ENCODE data around the gene FKBP11. TPM values are rescaled to one million over a fixed set of nuclear protein-coding genes. Genes with fewer than 3 reads are reported as not detected.
A peak's percentile ranks its signal among the peaks of the same experiment; 100 is the strongest.
"Not testable (repeated sequence)": the region's sequence is repeated elsewhere in the genome, so short reads cannot be mapped to it uniquely, and the experiment has no call there.

The FKBP11 gene
- total RNA-seq, 1 experiment from 2014 or later, result 10.8 TPM

DNA sequence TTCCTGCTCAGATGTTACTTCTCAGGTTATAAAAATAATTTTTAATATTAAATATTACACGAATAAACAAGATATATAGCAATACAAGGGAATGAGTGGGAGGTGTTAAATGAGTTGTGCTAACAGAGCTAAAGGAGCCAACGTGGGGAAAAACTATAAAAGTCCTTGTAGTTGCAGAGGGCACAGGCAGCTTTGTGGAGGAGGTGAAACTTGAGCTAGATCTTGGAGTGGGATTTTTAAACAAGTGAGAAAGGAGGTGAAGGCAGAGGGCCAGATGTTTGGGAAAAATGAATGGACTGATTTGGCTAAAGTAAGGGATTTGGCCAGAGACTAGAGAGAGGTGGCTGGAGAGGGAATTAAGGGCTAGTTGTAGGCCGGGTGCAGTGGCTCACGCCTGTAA lies 5.2 kb upstream of the FKBP11 start:
- in situ Hi-C loops (cut with HindIII; ENCODE audit: low pct_unique_long_range_greater_than_20kb, low sequenced_read_pairs), result no loop called here
- DNase-seq (ENCODE audit: low read depth, low spot score), result no peak

- no peak for DNase-seq (ENCODE audit: low read depth, low spot score)
- in situ Hi-C loops (cut with HindIII; ENCODE audit: low pct_unique_long_range_greater_than_20kb, low sequenced_read_pairs), result no loop called here
Observed at GRCh38 chr12:48929551-48929950, 4.3 kb upstream of the FKBP11 start.

GRCh38 chr12:48927261-48927660 lies 2.0 kb upstream of the FKBP11 start:
- in situ Hi-C loops (cut with HindIII; ENCODE audit: low pct_unique_long_range_greater_than_20kb, low sequenced_read_pairs), result no loop called here
- DNase-seq (ENCODE audit: low read depth, low spot score), result no peak

DNA sequence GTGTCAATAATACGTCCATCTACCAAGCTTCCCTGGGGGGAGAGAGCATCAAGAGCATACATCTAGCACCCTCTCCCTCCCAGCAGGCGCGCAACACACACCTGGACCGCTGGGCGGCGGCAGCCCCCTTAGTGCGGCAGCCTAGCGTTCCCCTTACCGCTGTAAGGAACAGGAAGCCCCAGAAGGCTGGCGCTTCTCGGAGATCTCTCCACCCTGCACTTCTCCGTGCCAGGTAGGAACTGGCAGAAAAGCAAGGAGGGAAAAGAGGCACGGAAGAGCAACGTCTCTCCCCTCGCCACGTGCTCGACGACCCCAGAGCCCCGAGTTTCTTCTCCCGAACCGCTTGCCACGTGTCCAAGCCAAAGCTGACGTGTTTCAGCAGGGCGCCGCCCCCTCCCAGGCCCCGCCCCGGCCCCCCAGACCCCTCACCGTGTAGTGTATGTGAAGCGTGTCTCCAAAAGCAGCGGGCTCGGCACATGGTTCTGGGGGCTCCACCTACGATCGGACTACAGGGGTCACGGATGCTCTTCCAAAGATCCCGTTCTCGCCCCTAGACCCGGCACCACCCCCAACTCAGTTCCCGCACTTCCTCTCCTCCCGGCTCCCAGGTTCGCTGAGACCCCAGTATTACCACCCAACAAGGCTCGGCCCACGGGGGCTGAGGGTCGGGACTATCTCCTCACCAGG lies 532 bp downstream of the FKBP11 start:
- peak; percentile 16 for DNase-seq (ENCODE audit: low read depth, low spot score)

GRCh38 chr12:48923117-48923516 lies 2.2 kb downstream of the FKBP11 start:
- in situ Hi-C loops (cut with HindIII; ENCODE audit: low pct_unique_long_range_greater_than_20kb, low sequenced_read_pairs), result no loop called here
- DNase-seq (ENCODE audit: low read depth, low spot score), result peak; percentile 19

More for the DNA sequence above, 532 bp downstream of the FKBP11 start:
- in situ Hi-C loops (cut with HindIII; ENCODE audit: low pct_unique_long_range_greater_than_20kb, low sequenced_read_pairs), result no loop called here

GRCh38 chr12:48917857-48918537 lies 7.3 kb downstream of the FKBP11 start:
- no peak for DNase-seq (ENCODE audit: low read depth, low spot score)
- in situ Hi-C loops (cut with HindIII; ENCODE audit: low pct_unique_long_range_greater_than_20kb, low sequenced_read_pairs), result no loop called here

DNA sequence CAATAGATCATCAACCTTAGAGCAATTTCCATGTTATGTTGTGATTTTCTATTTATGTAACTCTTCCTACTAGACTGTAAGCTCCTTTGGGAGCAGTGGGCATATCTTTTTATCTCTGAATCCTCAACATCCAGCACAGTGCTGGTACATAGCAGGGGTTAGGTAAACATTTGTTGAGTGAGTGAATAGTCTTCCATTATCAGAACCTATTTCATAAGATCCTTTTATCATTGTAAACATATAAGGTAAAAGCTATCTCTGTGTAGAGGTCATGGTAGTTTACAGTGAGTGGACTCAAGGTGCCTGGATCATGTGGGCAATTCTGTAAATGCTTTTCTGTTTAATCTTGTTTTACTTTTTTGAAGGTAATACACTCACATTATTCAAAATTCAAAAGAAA lies 15.1 kb downstream of the FKBP11 start:
- no peak for DNase-seq (ENCODE audit: low read depth, low spot score)
- in situ Hi-C loops (cut with HindIII; ENCODE audit: low pct_unique_long_range_greater_than_20kb, low sequenced_read_pairs), result no loop called here

GRCh38 chr12:48909698-48910097 lies 15.6 kb downstream of the FKBP11 start:
- DNase-seq (ENCODE audit: low read depth, low spot score); in situ Hi-C loops (cut with HindIII; ENCODE audit: low pct_unique_long_range_greater_than_20kb, low sequenced_read_pairs): not testable (repeated sequence)

GRCh38 chr12:48907245-48907644 lies 18.0 kb downstream of the FKBP11 start:
- no peak for DNase-seq (ENCODE audit: low read depth, low spot score)
- in situ Hi-C loops (cut with HindIII; ENCODE audit: low pct_unique_long_range_greater_than_20kb, low sequenced_read_pairs), result no loop called here

- peak; percentile 94 for DNase-seq (ENCODE audit: low read depth, low spot score)
- in situ Hi-C loops (cut with HindIII; ENCODE audit: low pct_unique_long_range_greater_than_20kb, low sequenced_read_pairs), result no loop called here
Observed at GRCh38 chr12:48903982-48904411, 21.3 kb downstream of the FKBP11 start.

- peak; percentile 54 for DNase-seq (ENCODE audit: low read depth, low spot score)
- in situ Hi-C loops (cut with HindIII; ENCODE audit: low pct_unique_long_range_greater_than_20kb, low sequenced_read_pairs), result no loop called here
Observed at GRCh38 chr12:48903363-48903981, 21.8 kb downstream of the FKBP11 start.

DNA sequence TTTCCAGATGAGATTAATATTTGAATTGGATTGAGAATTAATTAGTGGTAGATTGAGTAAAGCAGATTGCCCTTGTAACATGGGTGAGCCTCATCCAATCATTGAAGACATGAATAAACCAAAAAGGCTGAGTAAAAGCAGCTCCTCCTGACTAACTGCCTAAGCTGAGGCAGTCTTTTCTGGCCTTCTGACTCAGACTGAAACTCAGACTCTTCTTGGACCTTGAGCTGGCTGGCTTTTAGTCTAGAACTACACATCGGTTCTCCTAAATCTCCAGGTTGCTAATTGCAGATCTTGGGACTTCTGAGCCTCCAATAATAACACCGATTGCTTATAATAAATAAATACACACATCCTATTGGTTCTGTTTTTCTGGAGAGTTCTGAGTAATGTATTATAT lies 24.0 kb downstream of the FKBP11 start:
- DNase-seq (ENCODE audit: low read depth, low spot score), result no peak
- in situ Hi-C loops (cut with HindIII; ENCODE audit: low pct_unique_long_range_greater_than_20kb, low sequenced_read_pairs), result no loop called here

GRCh38 chr12:48899651-48900050 lies 25.6 kb downstream of the FKBP11 start:
- DNase-seq (ENCODE audit: low read depth, low spot score), result no peak
- in situ Hi-C loops (cut with HindIII; ENCODE audit: low pct_unique_long_range_greater_than_20kb, low sequenced_read_pairs), result no loop called here

DNA sequence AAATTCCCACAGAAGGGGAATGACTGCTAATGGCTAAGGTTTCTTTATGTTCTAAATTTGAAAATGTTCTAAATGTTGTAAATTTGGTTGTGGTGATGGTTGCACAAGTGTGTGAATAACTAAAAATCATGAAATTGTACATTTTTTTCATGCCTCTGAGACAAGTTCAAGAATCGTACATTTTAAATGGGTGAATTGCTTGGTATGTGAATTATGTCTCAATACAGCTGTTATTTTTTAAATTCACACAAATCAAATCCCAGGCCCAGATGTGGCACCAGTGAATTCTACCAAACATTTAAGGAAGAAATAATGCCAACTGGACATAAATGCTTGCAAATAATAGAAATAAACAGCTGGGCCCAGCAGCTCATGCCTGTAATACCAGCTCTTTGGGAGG lies 31.0 kb downstream of the FKBP11 start:
- in situ Hi-C loops (cut with HindIII; ENCODE audit: low pct_unique_long_range_greater_than_20kb, low sequenced_read_pairs), result no loop called here
- DNase-seq (ENCODE audit: low read depth, low spot score), result no peak

DNA sequence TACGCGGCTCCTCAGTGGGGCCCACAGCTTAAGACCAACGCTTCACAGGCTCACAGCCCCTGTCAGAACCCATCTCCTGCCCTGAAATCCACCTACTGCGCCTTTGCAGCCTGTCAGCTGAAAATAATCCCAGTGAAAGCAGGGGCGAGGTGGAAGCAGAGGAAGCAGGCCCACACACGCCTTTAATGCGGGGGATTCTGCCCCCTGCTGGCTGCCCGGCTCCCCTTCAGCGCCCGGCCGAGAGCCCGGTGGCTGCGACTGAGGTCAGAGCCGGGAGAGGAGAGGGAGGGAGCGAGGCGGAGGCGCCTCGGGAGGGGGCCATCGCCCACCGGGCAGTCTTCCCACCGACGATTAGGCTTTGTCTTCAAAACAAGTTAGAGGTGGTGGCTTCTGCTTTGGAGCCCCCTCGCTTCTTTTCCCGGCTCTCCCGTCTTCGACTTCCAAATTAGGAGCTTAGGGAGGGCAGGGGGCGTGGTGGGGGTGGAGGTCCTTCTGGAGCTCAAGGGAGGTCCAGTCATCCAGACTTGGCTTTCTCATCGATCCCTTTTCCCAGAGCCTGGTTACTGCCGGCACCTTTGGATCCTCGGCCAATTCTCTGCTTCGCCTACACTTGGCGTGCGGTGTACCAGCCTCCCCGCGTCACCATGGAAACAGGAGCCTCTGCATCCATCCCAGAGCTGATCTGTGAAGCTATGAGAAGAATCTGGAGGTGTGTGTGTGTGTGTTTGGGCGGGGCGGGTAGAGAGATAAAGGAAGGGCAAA lies 34.5 kb downstream of the FKBP11 start:
- peak; percentile 80 for DNase-seq (ENCODE audit: low read depth, low spot score)
- in situ Hi-C loops (cut with HindIII; ENCODE audit: low pct_unique_long_range_greater_than_20kb, low sequenced_read_pairs), result no loop called here

- DNase-seq (ENCODE audit: low read depth, low spot score), result no peak
- in situ Hi-C loops (cut with HindIII; ENCODE audit: low pct_unique_long_range_greater_than_20kb, low sequenced_read_pairs), result no loop called here
Observed at GRCh38 chr12:48889679-48890078, 35.6 kb downstream of the FKBP11 start.

DNA sequence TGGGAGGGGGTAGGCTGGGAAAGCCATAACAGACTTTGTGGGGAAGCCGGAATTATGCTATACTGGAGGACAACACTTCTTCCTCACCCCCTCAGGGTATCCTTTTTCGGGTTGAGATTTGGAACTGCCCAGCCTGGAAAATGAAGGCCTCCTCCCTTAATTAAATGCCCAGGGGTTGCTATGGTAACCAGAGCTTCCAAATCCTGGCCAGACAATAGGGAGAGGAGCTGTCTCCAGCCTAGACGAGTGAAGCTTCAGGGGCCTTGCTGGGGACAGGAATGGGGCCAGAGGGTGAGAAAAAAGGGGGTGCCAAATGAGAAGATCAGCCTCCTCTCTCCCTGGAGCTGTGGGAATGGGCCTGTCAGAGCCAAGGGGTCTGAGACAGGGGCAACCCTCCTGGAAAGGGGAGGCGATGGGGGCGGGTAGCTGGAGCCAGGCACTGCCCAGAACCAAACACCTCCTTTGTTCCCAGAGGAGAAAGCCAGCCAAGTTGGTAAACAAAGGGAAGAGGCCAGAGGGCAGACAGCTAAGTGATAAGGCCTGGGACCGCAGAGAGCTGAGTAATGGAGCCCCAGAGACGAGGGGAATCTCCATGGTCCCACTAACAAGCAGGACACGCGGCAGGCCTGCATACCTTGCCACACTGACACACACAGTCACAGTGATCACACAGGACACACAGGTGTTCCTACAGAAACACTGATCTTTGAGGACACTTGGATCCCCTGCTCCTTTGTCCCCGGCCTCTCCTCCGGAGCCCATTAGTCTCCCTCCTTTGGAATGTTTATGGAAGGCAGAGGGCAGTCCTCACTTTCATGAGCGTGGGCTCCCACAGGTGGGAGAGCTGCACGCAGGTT lies 41.8 kb downstream of the FKBP11 start:
- DNase-seq (ENCODE audit: low read depth, low spot score), result no peak
- in situ Hi-C loops (cut with HindIII; ENCODE audit: low pct_unique_long_range_greater_than_20kb, low sequenced_read_pairs), result no loop called here
